HG03045 (cell line): ENCODE measurements around the gene PDE4D.
"Not testable (repeated sequence)": the region's sequence is repeated elsewhere in the genome, so short reads cannot be mapped to it uniquely, and the experiment has no call there.

Source experiments
- ATAC-seq: cut with Tn5 transposase; IDR thresholded peaks from one replicate; pipeline ENCODE4 v1.9.1; 2021; ENCODE audit warnings: mild to moderate bottlenecking, moderate library complexity; ENCODE audit not compliant: unreplicated experiment

The PDE4D gene

GRCh38 chr5:59066367-59067163 lies 827.0 kb downstream of the PDE4D start:
- ATAC-seq, result no peak

DNA sequence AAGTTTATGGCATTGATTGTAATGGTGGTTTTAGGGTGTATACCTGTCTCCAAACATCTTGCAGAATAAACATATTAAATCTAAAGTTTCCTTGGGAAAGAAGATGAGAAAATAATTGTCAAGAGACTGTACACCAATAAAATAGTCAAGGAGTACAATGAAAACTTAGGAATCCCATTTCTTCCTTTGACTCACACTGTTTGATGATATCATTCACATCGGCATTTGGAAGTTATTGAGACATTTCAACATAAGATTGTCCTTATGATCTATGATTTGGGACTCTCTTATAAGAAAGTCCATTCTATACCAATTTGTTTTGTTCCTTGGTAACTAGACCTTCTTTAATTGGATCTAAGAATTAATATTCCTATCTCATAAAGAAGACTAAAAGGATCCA lies 828.0 kb downstream of the PDE4D start:
- ATAC-seq, result no peak

- ATAC-seq, result no peak
These were observed 829.2 kb downstream of the PDE4D start for GRCh38 chr5:59064293-59064692.

DNA sequence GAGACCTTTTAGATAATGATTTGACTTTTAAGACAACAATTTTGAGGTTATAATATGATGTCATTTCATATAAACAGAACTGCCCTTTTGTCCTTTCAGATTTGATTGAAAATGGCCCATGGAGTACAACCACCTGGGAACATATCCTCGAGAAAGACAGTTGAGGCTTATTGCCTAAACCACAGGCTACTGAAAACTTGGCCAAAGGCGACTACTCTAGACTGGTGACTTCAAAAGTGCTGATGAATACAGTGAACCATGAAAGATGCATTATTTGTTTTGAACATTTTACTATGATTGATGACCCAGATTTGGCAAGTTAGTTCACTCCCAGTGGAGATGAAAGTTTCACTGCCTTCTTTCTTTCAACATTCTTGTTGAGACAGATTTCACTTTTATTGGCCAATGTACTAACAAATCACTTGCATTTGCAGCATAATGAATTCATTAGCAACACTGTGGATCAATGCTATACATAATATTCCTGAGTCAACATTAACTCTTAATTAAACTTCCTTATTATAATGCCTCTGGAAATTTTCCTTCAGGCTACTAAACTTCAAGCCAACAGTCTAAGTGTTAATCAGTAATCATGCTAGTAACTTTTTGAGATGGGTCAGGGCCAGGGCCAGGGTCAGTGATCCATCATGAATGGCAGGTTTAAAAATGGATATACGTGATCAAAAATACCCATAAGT lies 830.4 kb downstream of the PDE4D start:
- no peak for ATAC-seq

DNA sequence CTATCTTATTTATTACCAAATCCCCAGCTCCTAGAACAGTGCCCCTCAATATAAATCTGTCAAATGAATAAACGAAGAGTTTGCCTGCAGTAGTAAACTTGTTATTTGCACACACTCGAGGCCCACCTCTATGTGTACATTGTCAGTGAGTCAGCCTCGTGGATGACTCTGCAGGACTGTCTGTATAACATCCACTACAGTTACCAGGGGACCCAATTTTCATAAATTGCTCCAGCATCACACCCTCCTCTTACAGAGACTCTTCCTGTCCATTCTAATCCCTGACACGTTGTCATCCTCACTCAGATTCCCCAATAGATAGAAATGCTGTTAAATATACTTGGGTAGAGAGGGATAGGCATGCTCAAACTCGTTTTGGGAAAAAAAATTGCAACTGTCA lies 832.1 kb downstream of the PDE4D start:
- no peak for ATAC-seq

DNA sequence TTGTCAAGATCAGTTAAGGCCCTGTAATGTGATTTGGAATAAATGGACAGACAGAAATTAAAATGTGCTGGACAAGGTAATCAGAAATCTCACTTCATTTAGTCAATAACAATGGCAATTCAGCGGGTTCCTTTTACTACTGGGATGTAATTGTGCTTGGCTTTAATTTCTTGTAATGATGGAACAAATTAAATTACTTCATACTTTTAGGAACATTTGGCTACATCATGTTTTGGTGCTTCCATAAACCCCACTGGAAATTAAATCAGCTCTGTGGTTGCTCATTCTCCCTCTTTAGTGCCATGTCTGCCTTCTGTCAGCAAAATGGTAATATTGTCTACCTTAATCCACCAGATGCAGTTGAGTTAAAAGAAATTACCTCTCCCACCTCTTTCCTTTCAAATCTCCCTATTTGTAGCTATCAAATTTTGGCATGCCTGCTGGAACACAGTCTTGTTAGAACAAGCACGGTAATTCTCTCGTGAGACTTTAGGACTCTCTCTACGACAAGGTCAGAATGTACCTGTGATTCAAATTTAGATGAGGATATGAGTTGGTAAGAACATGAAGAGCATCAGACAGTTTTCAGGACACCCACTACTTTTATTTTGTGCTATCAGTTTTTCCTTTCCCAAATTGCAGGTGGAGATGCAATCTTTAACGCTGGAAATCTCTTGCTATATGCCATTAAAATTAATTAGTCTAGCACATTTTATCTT lies 834.4 kb downstream of the PDE4D start:
- ATAC-seq, result no peak

DNA sequence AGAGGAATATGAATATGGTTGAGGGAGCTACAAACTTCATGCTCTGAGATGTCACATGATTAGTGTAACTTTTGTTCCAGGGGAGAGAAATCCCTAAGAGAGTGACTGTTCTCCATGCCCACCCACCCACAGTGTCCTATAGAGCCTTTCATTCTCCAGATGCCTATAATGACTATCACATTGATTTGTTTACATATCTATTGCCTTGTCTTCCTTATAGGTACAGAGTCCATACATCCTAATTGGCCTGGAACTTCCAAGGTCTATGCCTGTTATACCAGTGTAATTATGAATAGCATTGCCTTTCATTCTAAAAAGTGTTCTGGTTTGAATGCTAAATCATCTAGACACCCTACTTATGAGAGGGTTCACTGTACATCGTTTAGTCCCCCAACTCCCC lies 835.3 kb downstream of the PDE4D start:
- ATAC-seq, result no peak

GRCh38 chr5:59056599-59056998 lies 836.9 kb downstream of the PDE4D start:
- ATAC-seq, result not testable (repeated sequence)

DNA sequence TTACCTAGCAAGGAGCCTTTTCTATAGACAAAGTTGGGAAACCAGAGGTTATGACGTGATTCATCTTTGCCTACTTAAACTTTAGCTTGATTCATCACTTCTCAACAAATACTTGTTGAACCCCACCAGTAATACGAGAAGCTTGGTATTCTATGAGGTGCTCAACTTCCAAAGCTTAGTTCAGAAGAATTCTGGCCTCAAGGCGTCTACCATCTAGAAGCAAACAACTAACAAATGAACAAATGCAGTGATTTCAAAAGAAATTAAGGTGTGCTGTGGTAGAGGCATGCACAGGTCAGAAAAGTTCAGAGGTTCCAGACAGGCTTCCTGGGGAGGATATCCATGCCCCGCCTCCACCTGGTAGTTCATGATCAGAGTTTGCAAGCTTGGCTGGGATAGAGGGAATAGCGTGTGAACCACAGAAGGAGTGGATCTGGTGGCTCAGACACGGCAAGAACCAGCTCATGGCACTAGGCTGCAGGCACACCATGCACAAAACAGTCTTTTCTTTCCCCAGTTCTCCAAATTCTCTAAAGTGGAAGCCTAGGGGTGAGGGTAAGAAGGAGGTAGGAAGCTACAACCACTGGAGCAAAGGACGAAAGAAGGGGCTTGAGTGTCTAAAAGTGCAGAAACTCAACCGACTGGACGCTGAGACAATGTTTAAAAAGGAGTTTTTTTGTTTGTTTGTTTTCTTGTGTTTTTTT lies 837.6 kb downstream of the PDE4D start:
- no peak for ATAC-seq

DNA sequence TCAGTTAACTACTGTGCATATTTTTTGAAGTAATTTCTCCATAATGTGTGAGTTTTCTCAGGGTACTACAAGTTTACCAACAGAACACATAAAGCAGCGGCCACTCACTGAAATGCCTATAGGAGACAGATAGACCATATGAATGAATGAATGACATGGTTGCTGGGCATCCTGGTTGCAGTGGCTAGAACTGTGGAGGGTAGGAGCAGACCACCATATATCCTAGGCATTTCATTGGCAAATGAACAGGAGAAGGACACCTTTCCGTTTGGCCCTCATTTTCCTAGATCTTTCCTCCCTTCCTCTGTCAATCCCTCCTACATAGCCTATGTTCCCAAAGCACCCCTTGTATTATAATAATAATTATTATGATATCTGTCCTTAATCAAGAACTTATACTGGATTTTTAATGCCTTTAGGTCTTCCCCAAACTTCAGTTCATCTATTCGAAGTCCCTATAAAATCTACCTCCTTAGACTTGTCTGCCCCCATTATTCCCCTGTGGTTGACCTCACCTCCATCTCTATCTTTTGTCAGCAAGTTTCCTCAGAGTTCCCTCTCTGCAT lies 838.5 kb downstream of the PDE4D start:
- ATAC-seq, result no peak

DNA sequence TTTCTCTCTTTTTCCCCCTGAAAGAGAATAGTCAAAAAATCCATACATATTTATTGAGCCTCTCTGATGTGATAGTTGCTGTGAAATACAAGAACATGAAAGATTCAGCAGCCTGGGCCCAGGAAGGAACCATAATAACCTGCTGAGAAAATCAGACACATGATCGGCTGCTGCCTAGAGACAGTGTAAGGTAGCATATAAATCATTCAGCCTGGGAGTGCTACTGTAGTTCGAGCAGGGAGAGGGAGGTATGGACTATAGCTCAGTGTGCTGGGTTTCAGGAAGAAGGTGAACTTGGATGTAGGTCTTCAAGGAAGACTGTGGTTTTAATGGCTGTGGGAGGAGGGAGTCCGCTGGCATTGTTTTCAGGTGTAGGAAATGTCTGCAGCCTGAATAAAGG lies 841.6 kb downstream of the PDE4D start:
- ATAC-seq, result no peak

GRCh38 chr5:59049095-59049494 lies 844.4 kb downstream of the PDE4D start:
- no peak for ATAC-seq

- ATAC-seq, result no peak
These were observed 851.1 kb downstream of the PDE4D start for GRCh38 chr5:59042201-59043055.

DNA sequence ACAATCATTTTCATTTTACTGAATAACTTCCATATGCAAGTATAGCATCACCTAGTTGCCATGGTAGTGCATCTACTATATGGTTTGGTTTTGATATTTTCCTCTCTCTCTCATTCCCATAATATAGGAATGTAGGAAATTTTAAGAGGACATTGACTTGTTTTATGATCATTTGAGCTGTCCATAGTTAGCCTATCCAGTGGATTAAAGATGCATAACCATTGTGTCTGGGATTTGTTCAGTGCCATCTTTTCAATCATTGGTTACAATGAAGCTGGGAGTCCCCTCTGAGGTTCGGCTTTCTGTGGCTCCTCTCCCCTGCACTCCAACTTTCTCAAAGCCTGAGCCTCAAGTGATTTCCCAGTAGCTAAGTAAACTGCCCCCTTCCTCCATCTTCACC lies 852.2 kb downstream of the PDE4D start:
- ATAC-seq, result no peak

DNA sequence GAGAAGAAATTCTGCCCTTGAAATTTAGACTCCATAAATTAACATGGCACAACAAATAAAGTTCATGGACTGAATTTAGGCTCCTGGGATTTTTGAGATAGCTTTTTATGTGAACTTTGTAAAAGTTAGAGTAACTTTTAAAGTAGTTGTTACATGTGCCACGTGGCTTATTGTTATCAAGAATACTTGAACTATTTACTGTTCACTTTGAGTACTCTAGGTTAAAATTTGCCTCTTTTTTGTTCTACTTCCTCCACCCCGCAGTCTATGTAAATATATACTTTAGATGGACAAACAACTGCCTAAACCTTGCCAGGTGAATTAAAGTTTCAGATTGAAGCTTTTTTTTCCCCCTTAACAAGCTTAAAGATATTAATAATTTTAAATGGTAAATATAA lies 852.7 kb downstream of the PDE4D start:
- ATAC-seq, result no peak

- no peak for ATAC-seq
These were observed 853.3 kb downstream of the PDE4D start for GRCh38 chr5:59040024-59040803.

GRCh38 chr5:59039296-59040023 lies 854.1 kb downstream of the PDE4D start:
- peak; percentile 65 for ATAC-seq

- ATAC-seq, result peak; percentile 44
These were observed 854.7 kb downstream of the PDE4D start for GRCh38 chr5:59038798-59039295.
